ENCODE data around the gene CEP104.

- TF ChIP-seq CTCF (conservative IDR thresholded peaks at IDR 0.05), result no peak
- no peak for TF ChIP-seq EZH2 (IDR thresholded peaks at IDR 0.05; ENCODE audit: low read depth)
Observed at GRCh38 chr1:3879099-3879498, 22.1 kb upstream of the CEP104 start.

Measured in PC-9 (cell line).